Ovary (tissue), 3 donors: ENCODE results near the gene PABPC3.

ENCODE experiments used
- EP300 ChIP-seq: sonication (generic); formaldehyde crosslinking; IDR thresholded peaks from one replicate; pipeline ENCODE4 v1.6.1; 2017; ENCODE audit warnings: antibody characterized with exemption
- POLR2A ChIP-seq: fragments of 450-650 bp; IDR thresholded peaks from one replicate; pipeline ENCODE4 v1.6.1; 2017; ENCODE audit warnings: antibody characterized with exemption, mild to moderate bottlenecking, moderate library complexity
- TF ChIP-seq, protein P1 (sequence below), 3 donors: fragments of 450-650 bp in 2 of 3; fragments of 200-600 bp in 1 of 3; IDR thresholded peaks; one replicate each; pipeline versions ENCODE4 v1.5.1 to v1.8.0; 2016 to 2022; ENCODE audit warnings: antibody characterized with exemption in 3 of 3, mild to moderate bottlenecking in 1 of 3
- donor health status: DM: no; HTN: no; CAD: no.

DNA sequence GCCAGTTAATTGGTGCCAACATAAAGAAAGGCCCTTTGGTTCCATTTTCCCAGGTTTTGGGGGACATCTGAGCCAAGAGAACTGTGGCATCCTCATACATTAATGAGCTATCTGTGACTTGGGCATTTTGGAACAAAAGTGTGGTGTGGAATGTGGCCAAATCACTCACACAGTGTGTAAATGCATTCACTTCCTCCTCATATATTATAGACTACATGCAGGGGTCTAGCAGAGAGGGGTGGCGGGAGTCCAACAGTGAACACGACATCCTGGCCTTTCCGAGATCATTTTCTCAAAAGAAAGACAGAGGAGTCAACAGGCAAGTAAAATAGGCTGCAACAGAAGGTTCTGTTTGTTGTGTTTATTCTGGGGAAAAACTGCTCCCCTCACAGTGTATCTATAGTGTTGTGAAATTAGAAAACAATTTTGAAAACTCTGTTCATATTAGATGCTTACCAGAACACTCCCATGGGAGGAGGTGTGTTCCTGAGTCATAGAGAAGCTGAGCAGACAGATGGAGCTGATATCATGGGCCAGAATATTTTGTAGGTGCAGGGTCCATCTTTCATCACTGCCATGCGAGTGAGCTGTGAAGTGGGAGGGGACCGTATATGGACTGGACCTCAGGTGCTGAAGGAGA, 36.9 kb downstream of the PABPC3 start:
- TF ChIP-seq, protein P1, sequence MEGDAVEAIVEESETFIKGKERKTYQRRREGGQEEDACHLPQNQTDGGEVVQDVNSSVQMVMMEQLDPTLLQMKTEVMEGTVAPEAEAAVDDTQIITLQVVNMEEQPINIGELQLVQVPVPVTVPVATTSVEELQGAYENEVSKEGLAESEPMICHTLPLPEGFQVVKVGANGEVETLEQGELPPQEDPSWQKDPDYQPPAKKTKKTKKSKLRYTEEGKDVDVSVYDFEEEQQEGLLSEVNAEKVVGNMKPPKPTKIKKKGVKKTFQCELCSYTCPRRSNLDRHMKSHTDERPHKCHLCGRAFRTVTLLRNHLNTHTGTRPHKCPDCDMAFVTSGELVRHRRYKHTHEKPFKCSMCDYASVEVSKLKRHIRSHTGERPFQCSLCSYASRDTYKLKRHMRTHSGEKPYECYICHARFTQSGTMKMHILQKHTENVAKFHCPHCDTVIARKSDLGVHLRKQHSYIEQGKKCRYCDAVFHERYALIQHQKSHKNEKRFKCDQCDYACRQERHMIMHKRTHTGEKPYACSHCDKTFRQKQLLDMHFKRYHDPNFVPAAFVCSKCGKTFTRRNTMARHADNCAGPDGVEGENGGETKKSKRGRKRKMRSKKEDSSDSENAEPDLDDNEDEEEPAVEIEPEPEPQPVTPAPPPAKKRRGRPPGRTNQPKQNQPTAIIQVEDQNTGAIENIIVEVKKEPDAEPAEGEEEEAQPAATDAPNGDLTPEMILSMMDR (IDR thresholded peaks at IDR 0.05), result no peak
- TF ChIP-seq POLR2A, result no peak
- TF ChIP-seq EP300, result no peak
